Measurements from ENCODE around the gene INPP5A. TPM values are rescaled to one million over a fixed set of nuclear protein-coding genes. Genes with fewer than 3 reads are reported as not detected.

INPP5A gene
- total and polyA plus RNA-seq, 10 of the 15 experiments (the other 5 are each of a cell fraction or from before 2014, with no cell fraction given), result 0.52 to 15.0 (median 6.3) TPM

- Histone ChIP-seq H3K4me2 (ENCODE audit: control insufficient read depth, insufficient read depth) (no peak overlapping the region), H3K9ac (ENCODE audit: control insufficient read depth, insufficient read depth, low read length) (no peak overlapping the region), H3K79me2 (ENCODE audit: control insufficient read depth, insufficient read depth, low read length) (no peaks in the 10 kb centered on the region), H4K20me1 (ENCODE audit: control insufficient read depth, insufficient read depth) (no peaks in the 10 kb centered on the region), H3K4me3 (no peak overlapping the region), H3K4me1 (ENCODE audit: control insufficient read depth, insufficient read depth, low read length) (no peaks in the 10 kb centered on the region), H2AFZ (ENCODE audit: control insufficient read depth, low read depth, low read length) (no peak overlapping the region), H3K27me3 (replicated peaks in 1 of 2; ENCODE audit: control insufficient read depth in 2 of 2, insufficient read depth in 2 of 2, low read length in 1 of 2) (no peaks in the 10 kb centered on the region), H3K9me3 (replicated peaks; ENCODE audit: control insufficient read depth, insufficient read depth, low read length) (no peaks in the 10 kb centered on the region), H3K27ac (ENCODE audit: control insufficient read depth, insufficient read depth) (no peak overlapping the region), H3K36me3 (ENCODE audit: control insufficient read depth in 2 of 2, insufficient read depth in 2 of 2, low read length in 1 of 2) (no peaks in the 10 kb centered on the region)
- no peak for FAIRE-seq
- ChIA-PET RAD21 (ENCODE audit: unreplicated experiment) (no interaction called here), SMC1A (ENCODE audit: uncharacterized antibody, unreplicated experiment) (no interaction called here), CTCF (no interaction called here), POLR2A (no interaction called here)
- WGBS (ENCODE audit: insufficient coverage, insufficient replicate concordance, low lambda C conversion rate, missing lambda C conversion rate), result 87% methylated on average over 18 of the region's 18 CpGs
- TF ChIP-seq POLR2A (IDR thresholded peaks at IDR 0.05; ENCODE audit: low read depth, low read length) (no peak), ZZZ3 (IDR thresholded peaks at IDR 0.05; ENCODE audit: control insufficient read depth, insufficient read length, low read depth) (no peak), MYC (IDR thresholded peaks at IDR 0.05; ENCODE audit: insufficient read depth, insufficient read length, insufficient replicate concordance, low read length, severe bottlenecking) (no peak), SMAD5 (IDR thresholded peaks at IDR 0.05; ENCODE audit: low read depth) (no peak), SIX5 (IDR thresholded peaks at IDR 0.05; ENCODE audit: low read depth, low read length, severe bottlenecking) (no peak), PRDM15 (CRISPR knock-in tag; IDR thresholded peaks at IDR 0.05) (no peak), BCL3 (IDR thresholded peaks at IDR 0.05; ENCODE audit: borderline replicate concordance, insufficient read depth, low read depth, low read length, poor library complexity, severe bottlenecking) (no peak), SUPT20H (IDR thresholded peaks at IDR 0.05; ENCODE audit: borderline replicate concordance, control insufficient read depth, low read depth, low read length) (no peak), RCOR1 (conservative IDR thresholded peaks at IDR 0.05; ENCODE audit: low read depth, low read length) (no peak), POLR2AphosphoS2 (IDR thresholded peaks at IDR 0.05; ENCODE audit: low read depth, low read length) (no peak), MTA3 (IDR thresholded peaks at IDR 0.05; ENCODE audit: borderline replicate concordance, low read length) (no peak)
- TF ChIP-seq, protein P1, sequence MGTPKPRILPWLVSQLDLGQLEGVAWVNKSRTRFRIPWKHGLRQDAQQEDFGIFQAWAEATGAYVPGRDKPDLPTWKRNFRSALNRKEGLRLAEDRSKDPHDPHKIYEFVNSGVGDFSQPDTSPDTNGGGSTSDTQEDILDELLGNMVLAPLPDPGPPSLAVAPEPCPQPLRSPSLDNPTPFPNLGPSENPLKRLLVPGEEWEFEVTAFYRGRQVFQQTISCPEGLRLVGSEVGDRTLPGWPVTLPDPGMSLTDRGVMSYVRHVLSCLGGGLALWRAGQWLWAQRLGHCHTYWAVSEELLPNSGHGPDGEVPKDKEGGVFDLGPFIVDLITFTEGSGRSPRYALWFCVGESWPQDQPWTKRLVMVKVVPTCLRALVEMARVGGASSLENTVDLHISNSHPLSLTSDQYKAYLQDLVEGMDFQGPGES (IDR thresholded peaks at IDR 0.05), result no peak
- TF ChIP-seq, protein P2, sequence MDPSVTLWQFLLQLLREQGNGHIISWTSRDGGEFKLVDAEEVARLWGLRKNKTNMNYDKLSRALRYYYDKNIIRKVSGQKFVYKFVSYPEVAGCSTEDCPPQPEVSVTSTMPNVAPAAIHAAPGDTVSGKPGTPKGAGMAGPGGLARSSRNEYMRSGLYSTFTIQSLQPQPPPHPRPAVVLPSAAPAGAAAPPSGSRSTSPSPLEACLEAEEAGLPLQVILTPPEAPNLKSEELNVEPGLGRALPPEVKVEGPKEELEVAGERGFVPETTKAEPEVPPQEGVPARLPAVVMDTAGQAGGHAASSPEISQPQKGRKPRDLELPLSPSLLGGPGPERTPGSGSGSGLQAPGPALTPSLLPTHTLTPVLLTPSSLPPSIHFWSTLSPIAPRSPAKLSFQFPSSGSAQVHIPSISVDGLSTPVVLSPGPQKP (IDR thresholded peaks at IDR 0.05; ENCODE audit: low read depth, low read length), result no peak
- TF ChIP-seq, protein P3, sequence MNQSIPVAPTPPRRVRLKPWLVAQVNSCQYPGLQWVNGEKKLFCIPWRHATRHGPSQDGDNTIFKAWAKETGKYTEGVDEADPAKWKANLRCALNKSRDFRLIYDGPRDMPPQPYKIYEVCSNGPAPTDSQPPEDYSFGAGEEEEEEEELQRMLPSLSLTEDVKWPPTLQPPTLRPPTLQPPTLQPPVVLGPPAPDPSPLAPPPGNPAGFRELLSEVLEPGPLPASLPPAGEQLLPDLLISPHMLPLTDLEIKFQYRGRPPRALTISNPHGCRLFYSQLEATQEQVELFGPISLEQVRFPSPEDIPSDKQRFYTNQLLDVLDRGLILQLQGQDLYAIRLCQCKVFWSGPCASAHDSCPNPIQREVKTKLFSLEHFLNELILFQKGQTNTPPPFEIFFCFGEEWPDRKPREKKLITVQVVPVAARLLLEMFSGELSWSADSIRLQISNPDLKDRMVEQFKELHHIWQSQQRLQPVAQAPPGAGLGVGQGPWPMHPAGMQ (IDR thresholded peaks at IDR 0.05; ENCODE audit: borderline replicate concordance), result no peak
- in situ Hi-C loops (cut with MboI) (no loop called here), intact Hi-C loops (cut with micrococcal nuclease; ENCODE audit: unreplicated experiment) (no loop called here)
- no peak for DNase-seq (ENCODE audit: low read depth, low spot score)
- BruUV-seq (replicated peaks), result no TSS peak
- ATAC-seq, result no peak
Measured at GRCh38 chr10:132743925-132744490, 206.4 kb downstream of the INPP5A start.

Data from GM12878 (cell line).